ENCODE results near the gene FOXL2.

FOXL2 gene

DNA sequence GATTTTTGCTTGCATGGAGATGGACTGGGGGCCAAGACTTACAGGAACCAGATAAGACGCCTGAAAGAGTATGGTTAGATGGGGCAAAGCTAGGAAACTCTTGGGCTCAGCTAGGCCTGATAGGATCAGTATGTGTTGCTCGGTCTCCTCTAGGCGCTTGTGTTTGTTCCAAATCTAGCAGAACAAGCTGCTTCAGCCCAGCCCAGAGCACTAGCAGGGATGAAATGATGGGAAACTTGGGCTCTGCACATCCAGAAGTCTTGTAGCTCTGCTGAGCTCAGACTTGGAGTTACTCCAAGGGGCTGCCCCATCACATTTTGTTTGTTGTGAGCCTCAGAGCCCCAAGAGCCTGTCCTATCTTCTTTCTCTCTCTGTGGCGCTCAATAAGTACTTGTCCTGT is 34.7 kb downstream of the FOXL2 start:
- no peak overlapping the region for H3K4me3 ChIP-seq (ENCODE audit: low read length, poor library complexity, severe bottlenecking)
- no peaks in the 10 kb centered on the region for H3K36me3 ChIP-seq (ENCODE audit: insufficient read depth, low read length)
- H3F3A ChIP-seq (ENCODE audit: low read depth), result no peaks in the 10 kb centered on the region
- H3K9me2 ChIP-seq (replicated peaks; ENCODE audit: low read depth, low read length), result no peaks in the 10 kb centered on the region
- H3K4me1 ChIP-seq (ENCODE audit: insufficient read depth, low read length, poor library complexity, severe bottlenecking), result peaks cover 5% of the 10 kb centered on the region
- no peak overlapping the region for H3K4me2 ChIP-seq (ENCODE audit: low read depth, low read length, poor library complexity, severe bottlenecking)
- no peak for TF ChIP-seq EZH2phosphoT487 (IDR thresholded peaks at IDR 0.05; ENCODE audit: borderline replicate concordance)
- TF ChIP-seq, protein P1, sequence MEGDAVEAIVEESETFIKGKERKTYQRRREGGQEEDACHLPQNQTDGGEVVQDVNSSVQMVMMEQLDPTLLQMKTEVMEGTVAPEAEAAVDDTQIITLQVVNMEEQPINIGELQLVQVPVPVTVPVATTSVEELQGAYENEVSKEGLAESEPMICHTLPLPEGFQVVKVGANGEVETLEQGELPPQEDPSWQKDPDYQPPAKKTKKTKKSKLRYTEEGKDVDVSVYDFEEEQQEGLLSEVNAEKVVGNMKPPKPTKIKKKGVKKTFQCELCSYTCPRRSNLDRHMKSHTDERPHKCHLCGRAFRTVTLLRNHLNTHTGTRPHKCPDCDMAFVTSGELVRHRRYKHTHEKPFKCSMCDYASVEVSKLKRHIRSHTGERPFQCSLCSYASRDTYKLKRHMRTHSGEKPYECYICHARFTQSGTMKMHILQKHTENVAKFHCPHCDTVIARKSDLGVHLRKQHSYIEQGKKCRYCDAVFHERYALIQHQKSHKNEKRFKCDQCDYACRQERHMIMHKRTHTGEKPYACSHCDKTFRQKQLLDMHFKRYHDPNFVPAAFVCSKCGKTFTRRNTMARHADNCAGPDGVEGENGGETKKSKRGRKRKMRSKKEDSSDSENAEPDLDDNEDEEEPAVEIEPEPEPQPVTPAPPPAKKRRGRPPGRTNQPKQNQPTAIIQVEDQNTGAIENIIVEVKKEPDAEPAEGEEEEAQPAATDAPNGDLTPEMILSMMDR (conservative IDR thresholded peaks at IDR 0.05; ENCODE audit: low read length), result no peak
- no peaks in the 10 kb centered on the region for H3K27me3 ChIP-seq (ENCODE audit: insufficient read depth, low read length, poor library complexity, severe bottlenecking)
- no peaks in the 10 kb centered on the region for H3K9me3 ChIP-seq (ENCODE audit: insufficient read depth, low read depth, low read length)
- no peaks in the 10 kb centered on the region for H4K20me1 ChIP-seq (ENCODE audit: insufficient read depth, low read length, poor library complexity, severe bottlenecking)
- no peak overlapping the region for H2AFZ ChIP-seq (ENCODE audit: low read length)
- H3K79me2 ChIP-seq (ENCODE audit: insufficient read depth, low read length), result no peaks in the 10 kb centered on the region
- H3K9ac ChIP-seq (ENCODE audit: low read depth, low read length, poor library complexity, severe bottlenecking), result no peak overlapping the region

DNA sequence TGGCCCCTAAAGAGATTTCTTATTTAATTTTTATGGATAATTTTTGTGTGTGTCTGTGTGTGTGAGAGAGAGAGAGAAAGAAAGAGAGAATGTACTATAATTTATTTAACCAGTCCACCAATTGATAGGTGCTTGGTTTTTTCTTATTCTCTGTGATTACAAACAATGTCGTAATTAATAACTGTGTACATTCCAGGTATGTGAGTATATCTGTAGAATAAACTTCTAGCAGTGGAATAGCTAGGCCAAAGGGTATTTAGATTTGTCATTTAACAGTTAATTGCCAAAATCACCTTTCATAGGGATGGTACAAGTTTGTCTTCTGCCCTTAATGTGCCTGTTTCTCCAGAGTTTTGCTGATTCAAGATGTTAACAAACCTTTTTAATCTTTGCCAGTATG is 35.3 kb downstream of the FOXL2 start:
- no peaks in the 10 kb centered on the region for H3F3A ChIP-seq (ENCODE audit: low read depth)
- H3K9ac ChIP-seq (ENCODE audit: low read depth, low read length, poor library complexity, severe bottlenecking), result no peak overlapping the region
- H3K4me3 ChIP-seq (ENCODE audit: low read length, poor library complexity, severe bottlenecking), result no peak overlapping the region

DNA sequence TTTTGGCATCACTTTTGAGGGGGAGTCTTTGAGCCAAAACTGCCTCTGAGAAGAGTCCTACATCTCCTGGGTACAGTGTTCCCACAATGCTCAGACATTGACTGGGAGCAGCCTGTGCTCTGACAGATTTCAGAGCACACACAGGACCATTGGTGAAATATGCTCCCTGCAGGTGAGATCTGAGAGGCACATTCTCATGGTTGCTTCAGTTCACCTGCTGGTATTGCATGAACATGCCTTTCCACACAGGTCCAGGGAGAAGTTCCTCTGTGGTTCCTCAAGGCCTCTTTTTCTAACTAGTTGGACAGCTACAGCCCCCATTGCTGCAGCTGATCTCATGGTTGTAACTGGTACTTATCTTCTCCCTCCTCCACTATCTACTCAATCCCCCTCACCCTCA is 37.0 kb downstream of the FOXL2 start:
- Histone ChIP-seq H3K9ac (ENCODE audit: low read depth, low read length, poor library complexity, severe bottlenecking) (no peak overlapping the region), H3K36me3 (ENCODE audit: insufficient read depth, low read length) (no peaks in the 10 kb centered on the region), H3K27me3 (ENCODE audit: insufficient read depth, low read length, poor library complexity, severe bottlenecking) (no peaks in the 10 kb centered on the region)

More for the DNA sequence above, 35.3 kb downstream of the FOXL2 start:
- no peaks in the 10 kb centered on the region for H4K20me1 ChIP-seq (ENCODE audit: insufficient read depth, low read length, poor library complexity, severe bottlenecking)
- H3K79me2 ChIP-seq (ENCODE audit: insufficient read depth, low read length), result no peaks in the 10 kb centered on the region
- no peaks in the 10 kb centered on the region for H3K36me3 ChIP-seq (ENCODE audit: insufficient read depth, low read length)
- no peaks in the 10 kb centered on the region for H3K9me2 ChIP-seq (replicated peaks; ENCODE audit: low read depth, low read length)
- peaks cover 5% of the 10 kb centered on the region for H3K4me1 ChIP-seq (ENCODE audit: insufficient read depth, low read length, poor library complexity, severe bottlenecking)
- H3K27me3 ChIP-seq (ENCODE audit: insufficient read depth, low read length, poor library complexity, severe bottlenecking), result no peaks in the 10 kb centered on the region
- no peak overlapping the region for H2AFZ ChIP-seq (ENCODE audit: low read length)
- no peak overlapping the region for H3K4me2 ChIP-seq (ENCODE audit: low read depth, low read length, poor library complexity, severe bottlenecking)
- H3K9me3 ChIP-seq (ENCODE audit: insufficient read depth, low read depth, low read length), result no peaks in the 10 kb centered on the region
- no peak for TF ChIP-seq EZH2phosphoT487 (IDR thresholded peaks at IDR 0.05; ENCODE audit: borderline replicate concordance)
- TF ChIP-seq, protein P1 (conservative IDR thresholded peaks at IDR 0.05; ENCODE audit: low read length), result no peak

More for the DNA sequence above, 37.0 kb downstream of the FOXL2 start:
- no peak overlapping the region for H3K4me2 ChIP-seq (ENCODE audit: low read depth, low read length, poor library complexity, severe bottlenecking)
- no peak overlapping the region for H2AFZ ChIP-seq (ENCODE audit: low read length)
- peaks cover 1% of the 10 kb centered on the region for H3K4me1 ChIP-seq (ENCODE audit: insufficient read depth, low read length, poor library complexity, severe bottlenecking)
- TF ChIP-seq EZH2phosphoT487 (IDR thresholded peaks at IDR 0.05; ENCODE audit: borderline replicate concordance), result no peak
- TF ChIP-seq, protein P1 (conservative IDR thresholded peaks at IDR 0.05; ENCODE audit: low read length), result no peak
- H3K4me3 ChIP-seq (ENCODE audit: low read length, poor library complexity, severe bottlenecking), result no peak overlapping the region
- H3K9me3 ChIP-seq (ENCODE audit: insufficient read depth, low read depth, low read length), result no peaks in the 10 kb centered on the region
- no peaks in the 10 kb centered on the region for H4K20me1 ChIP-seq (ENCODE audit: insufficient read depth, low read length, poor library complexity, severe bottlenecking)
- no peaks in the 10 kb centered on the region for H3K9me2 ChIP-seq (replicated peaks; ENCODE audit: low read depth, low read length)
- H3K79me2 ChIP-seq (ENCODE audit: insufficient read depth, low read length), result no peaks in the 10 kb centered on the region
- H3F3A ChIP-seq (ENCODE audit: low read depth), result no peaks in the 10 kb centered on the region
